GM13976 (cell line): ENCODE results near the gene COL17A1.

ENCODE experiments used
- DNase-seq: peaks from one replicate; pipeline ENCODE4 v3.0.0; 2012; ENCODE audit warnings: low spot score
- in situ Hi-C: fragments of 300-500 bp; cut with MboI; formaldehyde crosslinking; loops from one replicate; pipeline ENCODE4 v1.12.0; 2022; ENCODE audit warnings: low sequenced_read_pairs, mixed read lengths, inconsistent platforms; ENCODE audit not compliant: unreplicated experiment
- TF ChIP-seq, protein P1 (sequence below): IDR thresholded peaks from 2 replicates; pipeline ENCODE4 v1.5.1; 2012; ENCODE audit warnings: borderline replicate concordance, mild to moderate bottlenecking; ENCODE audit not compliant: insufficient read depth; ENCODE audit errors: extremely low read depth, missing control alignments, control extremely low read depth

Gene COL17A1

DNA sequence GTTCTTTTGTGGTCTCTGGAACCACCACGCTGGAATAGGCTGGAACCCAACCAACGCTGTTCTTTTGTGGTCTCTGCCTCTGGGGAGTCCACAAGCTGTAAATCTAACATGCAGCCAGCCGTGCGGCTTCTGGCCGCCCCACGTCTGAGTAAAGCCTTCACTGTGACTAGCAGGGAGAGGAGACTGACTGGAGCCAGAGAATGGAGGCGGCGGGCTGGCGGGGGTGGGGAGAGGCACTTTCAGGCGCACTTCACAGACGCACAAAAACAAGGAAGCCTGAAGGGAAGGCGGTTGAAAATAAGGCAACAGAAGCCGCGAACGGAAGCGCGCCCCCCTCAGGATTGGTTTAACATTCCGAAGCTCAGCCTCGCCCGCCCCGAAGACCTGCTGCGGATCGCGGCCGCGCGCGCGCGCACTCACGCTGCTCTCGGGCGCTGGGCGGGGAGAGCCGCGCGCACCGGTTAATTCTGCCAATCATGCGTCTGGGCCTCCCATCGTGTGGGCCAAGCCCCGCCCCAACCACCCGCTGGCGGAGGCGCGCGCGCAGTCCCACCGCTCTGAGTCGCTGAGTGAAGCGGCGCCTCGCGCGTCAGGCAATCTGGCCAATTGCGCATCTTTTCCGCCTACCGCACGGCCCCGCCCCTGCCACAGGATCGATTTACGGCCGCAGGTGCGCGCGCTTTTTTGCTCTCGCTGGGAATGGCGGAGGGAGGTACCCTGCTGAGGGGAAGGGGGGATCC lies 36.0 kb upstream of the COL17A1 start, which contains the start of gene SFR1:
Gene SFR1 (plus strand): TSS at position 687 of the 740 bp plus-strand sequence. CDS start 13 bp downstream, at position 700.
- in situ Hi-C loops: no loop called here
- peak; percentile 95 for DNase-seq
- TF ChIP-seq, protein P1, sequence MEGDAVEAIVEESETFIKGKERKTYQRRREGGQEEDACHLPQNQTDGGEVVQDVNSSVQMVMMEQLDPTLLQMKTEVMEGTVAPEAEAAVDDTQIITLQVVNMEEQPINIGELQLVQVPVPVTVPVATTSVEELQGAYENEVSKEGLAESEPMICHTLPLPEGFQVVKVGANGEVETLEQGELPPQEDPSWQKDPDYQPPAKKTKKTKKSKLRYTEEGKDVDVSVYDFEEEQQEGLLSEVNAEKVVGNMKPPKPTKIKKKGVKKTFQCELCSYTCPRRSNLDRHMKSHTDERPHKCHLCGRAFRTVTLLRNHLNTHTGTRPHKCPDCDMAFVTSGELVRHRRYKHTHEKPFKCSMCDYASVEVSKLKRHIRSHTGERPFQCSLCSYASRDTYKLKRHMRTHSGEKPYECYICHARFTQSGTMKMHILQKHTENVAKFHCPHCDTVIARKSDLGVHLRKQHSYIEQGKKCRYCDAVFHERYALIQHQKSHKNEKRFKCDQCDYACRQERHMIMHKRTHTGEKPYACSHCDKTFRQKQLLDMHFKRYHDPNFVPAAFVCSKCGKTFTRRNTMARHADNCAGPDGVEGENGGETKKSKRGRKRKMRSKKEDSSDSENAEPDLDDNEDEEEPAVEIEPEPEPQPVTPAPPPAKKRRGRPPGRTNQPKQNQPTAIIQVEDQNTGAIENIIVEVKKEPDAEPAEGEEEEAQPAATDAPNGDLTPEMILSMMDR: peak; percentile 82

DNA sequence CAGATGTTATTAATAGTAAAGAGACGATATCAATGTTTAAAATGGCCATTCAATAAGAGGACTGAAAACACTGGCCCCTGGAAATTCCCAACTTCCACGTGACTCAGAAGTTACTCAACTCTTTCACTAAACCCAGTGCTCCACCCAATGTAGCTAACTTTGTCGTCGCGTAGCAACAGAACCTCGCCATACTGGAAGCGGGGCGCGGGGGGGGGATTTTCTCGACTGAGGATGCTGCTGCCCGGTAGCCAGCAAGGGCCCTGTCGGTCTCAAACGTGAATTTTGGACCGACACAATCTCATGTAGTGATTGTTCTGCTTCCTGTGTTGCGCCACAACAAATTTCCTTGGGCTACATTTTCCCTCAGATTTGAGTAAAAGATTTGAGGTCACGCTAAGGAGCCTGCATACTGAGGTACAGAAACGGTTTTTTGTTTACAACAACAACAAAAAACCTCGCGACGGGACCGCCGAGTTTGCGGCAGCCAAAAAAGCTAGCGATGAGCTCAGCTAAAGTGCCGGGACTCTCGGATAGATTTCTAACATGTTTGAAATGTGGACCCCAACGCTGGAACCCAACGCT lies 35.3 kb upstream of the COL17A1 start:
- TF ChIP-seq, protein P1: no peak
- DNase-seq: peak; percentile 60
- in situ Hi-C loops: no loop called here

DNA sequence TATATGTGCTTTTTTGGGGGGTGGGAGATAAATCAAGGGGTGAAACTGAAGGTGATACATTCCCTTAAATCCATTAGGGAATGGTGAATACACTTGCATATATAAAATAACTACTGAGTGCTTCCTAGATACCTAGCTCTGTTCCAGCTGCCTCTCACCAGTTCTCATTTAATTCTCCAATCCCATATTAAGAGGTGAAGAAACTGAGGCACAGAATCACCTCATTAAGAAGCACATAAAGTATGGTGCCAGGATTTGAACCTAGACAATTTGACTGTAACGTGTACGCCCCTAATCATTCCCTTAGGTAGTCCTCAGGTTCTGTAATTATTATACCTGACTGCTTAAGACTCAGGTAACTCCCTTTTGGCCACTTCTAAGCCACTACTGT lies 34.8 kb upstream of the COL17A1 start:
- DNase-seq: no peak
- TF ChIP-seq, protein P1: no peak
- in situ Hi-C loops: no loop called here

DNA sequence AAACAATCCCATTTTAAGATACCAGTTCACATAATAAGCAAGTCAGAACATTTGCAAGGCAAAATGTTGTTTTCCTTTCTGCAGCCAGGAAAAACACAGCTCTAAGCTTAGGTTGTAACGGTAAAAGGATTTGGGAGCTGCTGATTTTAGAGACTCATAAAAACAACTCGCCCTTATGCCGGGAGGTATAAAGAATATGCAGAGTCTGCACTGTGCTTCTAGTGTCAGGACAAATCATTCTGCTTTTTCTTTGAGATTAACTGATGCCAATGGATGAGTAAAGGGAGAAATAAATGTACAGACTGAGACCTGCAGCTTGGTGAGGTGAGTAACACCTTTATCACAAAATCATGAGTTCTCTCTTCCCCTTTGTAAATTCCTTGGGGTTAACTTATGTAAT lies 34.3 kb upstream of the COL17A1 start:
- in situ Hi-C loops: no loop called here
- DNase-seq: no peak

DNA sequence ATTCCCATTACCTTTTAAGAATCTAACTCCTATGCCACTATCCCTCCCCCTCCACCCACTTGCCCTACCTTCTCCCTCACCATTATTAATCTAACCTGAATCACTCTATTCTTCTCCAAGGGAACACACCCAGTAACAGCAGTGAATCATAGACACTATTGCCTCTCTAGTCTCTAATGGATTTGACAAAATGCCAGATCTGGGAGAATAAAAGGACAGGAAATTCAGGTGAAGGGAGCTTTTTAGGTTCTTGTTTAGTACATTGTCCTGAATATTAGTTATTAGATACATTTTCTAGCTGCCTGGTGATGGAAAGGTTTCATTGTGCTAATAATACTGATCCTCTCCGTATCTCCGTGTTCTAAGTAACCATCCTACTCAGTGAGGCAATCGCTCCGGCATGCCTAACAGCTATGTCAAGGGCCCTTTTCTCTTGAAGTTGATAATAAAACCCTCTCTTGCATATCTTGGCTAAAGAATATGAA lies 32.2 kb upstream of the COL17A1 start:
- no peak for DNase-seq
- TF ChIP-seq, protein P1: no peak
- in situ Hi-C loops: no loop called here

More for the DNA sequence above, 34.3 kb upstream of the COL17A1 start:
- TF ChIP-seq, protein P1: no peak

DNA sequence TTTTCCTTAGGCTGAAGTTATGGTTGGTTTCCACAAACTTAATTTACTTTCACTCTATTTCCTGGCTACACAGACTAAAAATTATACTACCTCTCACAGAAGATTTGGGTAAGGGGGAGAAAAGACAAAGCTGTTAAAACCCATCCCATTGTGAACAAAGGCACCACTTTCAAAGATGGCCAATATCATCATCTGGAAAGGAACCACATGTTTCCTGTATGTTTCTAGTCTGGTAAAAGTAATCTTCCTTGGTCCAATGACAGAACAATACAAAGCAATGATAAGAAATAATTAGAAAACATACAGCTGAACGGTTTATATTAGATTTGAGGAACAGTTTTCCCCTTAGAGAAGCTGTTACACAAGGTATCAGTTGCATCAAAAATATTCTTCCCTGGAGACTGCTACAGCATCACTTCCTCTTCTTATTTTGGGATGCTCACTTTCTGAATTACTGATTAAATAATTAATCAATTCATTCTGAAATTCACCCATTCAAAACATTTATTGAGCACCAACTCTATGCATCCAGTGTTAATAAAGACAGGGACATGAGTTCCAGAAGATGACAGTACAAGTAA lies 27.8 kb upstream of the COL17A1 start:
- no peak for DNase-seq
- in situ Hi-C loops: no loop called here
- TF ChIP-seq, protein P1: no peak
